ACHN (cell line): Measurements from ENCODE around the gene IFITM2.
"Not testable (repeated sequence)": the region's sequence is repeated elsewhere in the genome, so short reads cannot be mapped to it uniquely, and the experiment has no call there.

Experiments
- DNase-seq: peaks from one replicate; pipeline ENCODE4 v3.0.0-alpha.2; 2015
- in situ Hi-C: cut with HindIII; loops from 2 replicates; pipeline ENCODE4 v1.10.0; 2017; ENCODE audit warnings: low sequenced_read_pairs, low pct_ligation_motif_present, low pct_unique_long_range_greater_than_20kb

IFITM2 gene

GRCh38 chr11:307766-308708, at the start of gene IFITM2:
IFITM2 (plus strand) TSS chr11:307816; CDS start chr11:308193, 377 bp downstream.
- in situ Hi-C loops: not testable (repeated sequence)
- peak; percentile 58 for DNase-seq

- no peak for DNase-seq
- in situ Hi-C loops: no loop called here
These were observed 48.2 kb upstream of the IFITM2 start for GRCh38 chr11:259413-259812.

- no peak for DNase-seq
These were observed 46.0 kb upstream of the IFITM2 start for GRCh38 chr11:261624-262023.

GRCh38 chr11:266676-267439, 40.8 kb upstream of the IFITM2 start:
- in situ Hi-C loops: no loop called here
- no peak for DNase-seq

More at GRCh38 chr11:261624-262023, 46.0 kb upstream of the IFITM2 start:
- in situ Hi-C loops: no loop called here

- in situ Hi-C loops: no loop called here
- peak; percentile 23 for DNase-seq
These were observed 40.1 kb upstream of the IFITM2 start for GRCh38 chr11:267491-267994.

- in situ Hi-C loops, DNase-seq: not testable (repeated sequence)
These were observed 38.9 kb upstream of the IFITM2 start for GRCh38 chr11:268716-269145.

- in situ Hi-C loops: no loop called here
- DNase-seq: no peak
These were observed 38.3 kb upstream of the IFITM2 start for GRCh38 chr11:269146-269890.

- no peak for DNase-seq
- in situ Hi-C loops: no loop called here
These were observed 36.9 kb upstream of the IFITM2 start for GRCh38 chr11:270451-271318.

GRCh38 chr11:271319-271715, 36.3 kb upstream of the IFITM2 start:
- DNase-seq: no peak
- in situ Hi-C loops: no loop called here

- in situ Hi-C loops: no loop called here
- DNase-seq: no peak
These were observed 35.3 kb upstream of the IFITM2 start for GRCh38 chr11:272195-272930.

- in situ Hi-C loops: no loop called here
These were observed 34.8 kb upstream of the IFITM2 start for GRCh38 chr11:272931-273198.

GRCh38 chr11:276219-276618, 31.4 kb upstream of the IFITM2 start:
- DNase-seq: no peak
- in situ Hi-C loops: no loop called here

More at GRCh38 chr11:272931-273198, 34.8 kb upstream of the IFITM2 start:
- no peak for DNase-seq

GRCh38 chr11:278001-278951, 29.3 kb upstream of the IFITM2 start, which contains the start of gene NLRP6:
NLRP6 (plus strand) TSS chr11:278407; CDS start chr11:278570, 163 bp downstream.
- no peak for DNase-seq
- in situ Hi-C loops: no loop called here

- in situ Hi-C loops: no loop called here
- no peak for DNase-seq
These were observed 28.3 kb upstream of the IFITM2 start for GRCh38 chr11:279040-279965.

GRCh38 chr11:279966-280705, 27.5 kb upstream of the IFITM2 start:
- peak; percentile 53 for DNase-seq
- in situ Hi-C loops: no loop called here
